ENCODE data around the gene RSF1.
"Not testable (repeated sequence)": the region's sequence is repeated elsewhere in the genome, so short reads cannot be mapped to it uniquely, and the experiment has no call there.

RSF1 gene

GRCh38 chr11:77672264-77672663 lies 148.3 kb downstream of the RSF1 start:
- peak in 1 of 2 experiments; percentile 16 for DNase-seq

- DNase-seq, result no peak
Observed at GRCh38 chr11:77669848-77670511, 150.5 kb downstream of the RSF1 start.

- DNase-seq, result no peak
Observed at GRCh38 chr11:77668760-77669159, 151.8 kb downstream of the RSF1 start.

- no peak for DNase-seq
Observed at GRCh38 chr11:77665240-77665965, 155.1 kb downstream of the RSF1 start.

- no peak for DNase-seq
Observed at GRCh38 chr11:77661670-77662069, 158.9 kb downstream of the RSF1 start.

- no peak for DNase-seq
Observed at GRCh38 chr11:77660947-77661346, 159.6 kb downstream of the RSF1 start.

- DNase-seq, result no peak
Observed at GRCh38 chr11:77658213-77659013, 162.1 kb downstream of the RSF1 start.

DNA sequence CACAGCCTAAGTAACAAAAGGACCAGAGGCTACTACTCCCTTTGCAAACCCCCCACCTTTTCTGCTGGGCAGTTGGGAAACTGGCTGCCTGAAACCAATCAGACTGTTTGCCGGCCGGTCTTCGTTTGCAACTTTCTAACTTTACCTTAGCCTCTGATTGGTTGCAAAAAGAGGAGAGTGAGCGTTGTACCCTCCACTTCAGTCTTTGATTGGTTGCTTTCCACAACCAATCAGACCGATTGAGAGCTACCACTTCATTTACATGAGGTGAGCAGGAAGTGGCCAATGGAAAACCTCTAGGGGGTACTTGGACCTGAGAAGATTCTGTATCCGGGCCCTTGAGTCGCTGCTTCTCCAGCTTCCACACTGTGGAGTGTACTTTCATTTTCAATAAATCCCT lies 164.2 kb downstream of the RSF1 start:
- DNase-seq, result no peak

DNA sequence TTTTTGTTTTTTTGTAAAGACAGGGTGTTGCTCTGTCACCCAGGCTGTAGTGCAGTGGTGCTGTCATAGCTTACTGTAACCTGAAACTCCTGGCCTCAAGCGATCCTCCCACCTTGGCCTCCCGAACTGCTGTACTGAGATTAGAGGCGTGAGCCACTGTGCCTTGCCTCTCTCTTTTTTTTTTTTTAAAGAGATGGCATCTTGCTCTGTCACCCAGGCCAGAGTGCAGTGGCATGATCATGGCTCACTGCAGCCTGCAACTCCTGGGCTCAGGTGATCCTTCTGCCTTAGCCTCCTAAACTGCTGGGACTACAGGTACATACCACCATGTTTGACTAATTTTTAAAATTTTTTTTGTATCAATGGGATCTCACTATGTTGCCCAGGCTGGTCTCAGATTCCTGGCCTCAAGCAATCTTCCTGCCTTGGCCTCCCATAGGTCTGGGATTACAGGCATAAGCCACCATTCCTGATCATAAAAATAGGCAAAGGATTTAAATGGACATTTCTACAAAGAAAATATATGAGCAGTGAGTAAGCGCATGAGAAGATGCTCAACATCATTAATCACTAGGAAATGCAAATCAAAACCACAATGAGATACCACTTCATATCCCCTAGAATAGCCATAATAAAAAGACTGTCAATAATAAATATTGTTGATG lies 165.6 kb downstream of the RSF1 start:
- no peak for DNase-seq

DNA sequence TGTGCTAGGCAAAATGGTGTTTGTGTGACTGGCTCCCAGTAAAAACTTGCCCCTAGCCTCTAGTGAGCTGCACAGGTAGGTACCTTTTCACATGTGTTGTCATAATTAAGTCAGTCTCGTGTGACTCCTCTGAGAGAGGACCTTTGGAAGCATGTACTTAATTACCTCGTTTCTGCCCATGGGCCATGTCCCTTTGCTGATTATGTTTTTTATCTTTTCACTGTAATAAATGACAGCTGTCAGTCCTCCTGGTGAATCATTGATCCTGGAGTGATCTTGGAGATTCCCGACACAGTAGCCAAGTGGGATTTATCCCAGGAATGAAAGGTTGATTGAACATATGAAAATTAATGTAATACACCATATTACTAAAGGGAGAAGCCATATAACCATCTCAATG lies 170.4 kb downstream of the RSF1 start:
- DNase-seq, result no peak

- DNase-seq, result no peak
Observed at GRCh38 chr11:77647654-77648305, 172.7 kb downstream of the RSF1 start.

DNA sequence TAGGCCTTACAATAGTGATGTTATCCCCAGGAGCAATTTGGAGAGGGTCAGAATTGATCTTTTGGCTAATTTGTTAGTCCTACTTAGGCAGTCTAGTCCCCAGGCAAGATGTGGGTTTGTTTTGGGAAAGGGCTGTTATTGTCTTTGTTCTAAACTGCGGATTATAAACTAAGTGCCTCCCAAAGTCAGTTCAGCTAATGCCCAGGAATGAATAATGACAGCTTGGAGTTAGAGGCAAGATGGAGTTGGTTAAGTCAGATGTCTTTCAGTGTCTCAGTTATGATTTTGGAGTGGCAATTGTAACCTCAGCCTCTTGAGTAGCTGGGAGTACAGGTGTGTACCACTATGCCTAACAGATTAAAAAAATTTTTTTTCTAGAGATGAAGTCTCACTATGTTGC lies 175.6 kb downstream of the RSF1 start:
- DNase-seq, result no peak

GRCh38 chr11:77642228-77642627 lies 178.3 kb downstream of the RSF1 start:
- DNase-seq, result no peak

GRCh38 chr11:77637345-77638165 lies 183.0 kb downstream of the RSF1 start, which contains the start of gene CLNS1A:
Gene CLNS1A (minus strand): TSS chr11:77637794. CDS start chr11:77637714, 80 bp downstream.
- peak; percentile 88 to 90 for DNase-seq

- DNase-seq, result no peak
Observed at GRCh38 chr11:77636731-77637344, 183.7 kb downstream of the RSF1 start.

DNA sequence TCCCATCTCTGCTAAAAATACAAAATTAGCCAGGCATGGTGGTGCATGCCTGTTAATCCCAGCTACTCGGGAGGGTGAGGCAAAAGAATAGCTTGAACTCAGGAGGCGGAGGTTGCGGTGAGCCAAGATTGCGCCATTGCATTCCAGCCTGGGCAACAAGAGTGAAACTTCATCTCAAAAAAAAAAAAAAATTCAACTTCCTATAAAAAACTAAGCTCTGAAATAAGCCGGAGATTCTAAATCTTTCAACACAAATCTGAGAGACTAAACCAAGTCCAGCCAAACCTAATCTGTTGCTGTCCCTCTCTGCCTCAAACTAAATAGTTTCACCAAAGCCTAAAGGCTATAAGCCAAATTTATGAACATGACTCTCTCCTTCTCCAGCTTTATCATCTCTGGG lies 186.6 kb downstream of the RSF1 start:
- not testable (repeated sequence) for DNase-seq

GRCh38 chr11:77630157-77630710 lies 190.3 kb downstream of the RSF1 start:
- no peak for DNase-seq

- DNase-seq, result peak in 1 of 2 experiments; percentile 46
Observed at GRCh38 chr11:77619576-77620198, 200.8 kb downstream of the RSF1 start.

DNA sequence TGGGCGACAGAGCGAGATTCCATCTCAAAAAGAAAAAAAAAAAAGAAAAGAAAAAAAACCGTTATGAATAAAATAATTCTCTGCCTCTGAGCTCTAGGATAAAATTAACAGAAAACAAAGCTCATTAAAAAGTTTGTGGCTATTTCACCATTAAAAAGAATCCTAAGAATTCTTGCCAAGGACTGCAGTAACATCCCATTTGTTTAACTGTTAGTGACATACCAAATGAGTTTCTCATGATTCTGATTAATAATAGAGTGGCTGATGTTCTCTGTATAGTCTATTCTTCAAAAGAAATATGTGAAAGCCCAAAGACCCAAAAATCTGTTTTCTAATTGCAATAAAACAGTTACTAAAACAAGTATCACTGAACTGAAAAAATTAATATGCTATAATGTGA lies 202.6 kb downstream of the RSF1 start:
- DNase-seq, result no peak

DNA sequence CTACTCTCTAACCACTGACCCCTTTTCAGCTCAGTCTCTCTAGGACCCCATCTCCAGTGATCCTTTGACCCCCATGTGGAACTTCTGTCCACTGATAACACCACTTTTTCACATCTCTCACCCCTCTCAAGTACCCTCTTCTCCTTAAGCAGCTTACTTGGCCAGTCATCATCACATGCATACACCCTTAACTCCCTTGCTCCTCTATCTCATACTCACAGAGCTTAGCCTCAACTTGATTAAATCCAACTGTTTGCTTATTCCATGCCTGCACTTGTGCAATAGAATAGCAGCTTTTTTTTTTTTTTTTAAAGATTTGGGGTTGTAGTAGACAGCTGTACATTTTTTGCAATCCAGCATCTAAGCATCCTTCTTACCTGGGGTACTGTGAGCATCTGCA lies 208.6 kb downstream of the RSF1 start:
- DNase-seq, result no peak

All from NCI-H446 (cell line).